ENCODE measurements around the gene QKI.

DNA sequence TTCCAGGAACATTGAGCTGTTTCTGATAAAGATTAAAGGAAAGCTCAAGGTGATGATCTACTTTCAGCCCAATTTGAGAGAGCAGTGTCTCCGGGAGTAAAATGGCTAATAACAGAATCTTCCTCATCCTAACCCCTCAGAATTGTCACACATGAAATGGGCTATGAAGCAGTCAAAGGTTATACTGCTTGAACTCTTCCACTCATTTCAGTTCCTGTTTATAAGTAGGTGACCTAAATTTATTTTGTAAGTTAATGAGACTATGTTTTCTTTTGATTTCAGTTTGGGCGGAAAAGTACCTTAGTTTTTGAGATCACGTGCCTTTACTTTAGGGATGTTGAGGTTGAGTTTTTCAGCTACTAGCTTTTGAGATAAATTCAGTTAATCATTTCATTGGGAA is 47.2 kb downstream of the QKI start:
- TF ChIP-seq, protein P1, sequence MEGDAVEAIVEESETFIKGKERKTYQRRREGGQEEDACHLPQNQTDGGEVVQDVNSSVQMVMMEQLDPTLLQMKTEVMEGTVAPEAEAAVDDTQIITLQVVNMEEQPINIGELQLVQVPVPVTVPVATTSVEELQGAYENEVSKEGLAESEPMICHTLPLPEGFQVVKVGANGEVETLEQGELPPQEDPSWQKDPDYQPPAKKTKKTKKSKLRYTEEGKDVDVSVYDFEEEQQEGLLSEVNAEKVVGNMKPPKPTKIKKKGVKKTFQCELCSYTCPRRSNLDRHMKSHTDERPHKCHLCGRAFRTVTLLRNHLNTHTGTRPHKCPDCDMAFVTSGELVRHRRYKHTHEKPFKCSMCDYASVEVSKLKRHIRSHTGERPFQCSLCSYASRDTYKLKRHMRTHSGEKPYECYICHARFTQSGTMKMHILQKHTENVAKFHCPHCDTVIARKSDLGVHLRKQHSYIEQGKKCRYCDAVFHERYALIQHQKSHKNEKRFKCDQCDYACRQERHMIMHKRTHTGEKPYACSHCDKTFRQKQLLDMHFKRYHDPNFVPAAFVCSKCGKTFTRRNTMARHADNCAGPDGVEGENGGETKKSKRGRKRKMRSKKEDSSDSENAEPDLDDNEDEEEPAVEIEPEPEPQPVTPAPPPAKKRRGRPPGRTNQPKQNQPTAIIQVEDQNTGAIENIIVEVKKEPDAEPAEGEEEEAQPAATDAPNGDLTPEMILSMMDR (IDR thresholded peaks at IDR 0.05), result no peak
- TF ChIP-seq POLR2A (IDR thresholded peaks at IDR 0.05), result no peak
- TF ChIP-seq POLR2AphosphoS5 (IDR thresholded peaks at IDR 0.05), result no peak

Data from prostate gland (tissue), 2 donors.